ENCODE measurements around the gene KRT86.

The KRT86 gene

GRCh38 chr12:52324153-52324444 lies 49.7 kb downstream of the KRT86 start:
- POLR2A ChIA-PET: no interaction called here
- no peaks in the 10 kb centered on the region for H3K9me3 ChIP-seq (ENCODE audit: control insufficient read depth, insufficient read depth, low read depth, low read length)
- no peaks in the 10 kb centered on the region for H3K36me3 ChIP-seq (ENCODE audit: control insufficient read depth in 2 of 2, insufficient read depth in 1 of 2, low read length in 2 of 2)
- no peak overlapping the region for H3K27ac ChIP-seq (ENCODE audit: extremely low read depth, low read depth, low read length)
- no peaks in the 10 kb centered on the region for H3K4me1 ChIP-seq (ENCODE audit: control insufficient read depth, insufficient read depth, low read length)
- CTCF ChIA-PET: interaction anchor here (0.6 to 9.2 kb wide), 3 partner anchors 41 to 175 kb away, joined by 3 to 104 read pairs (median 4); no protein-coding TSS in a partner anchor
- H3K4me3 ChIP-seq (ENCODE audit: low read depth, low read length): no peak overlapping the region
- TF ChIP-seq ZNF366 (tag by site-specific recombination; conservative IDR thresholded peaks at IDR 0.05) (no peak), ZNF23 (tag by site-specific recombination; IDR thresholded peaks at IDR 0.05; ENCODE audit: borderline replicate concordance) (no peak), ZNF843 (tag by site-specific recombination; IDR thresholded peaks at IDR 0.05) (no peak), BCL6B (tag by site-specific recombination; IDR thresholded peaks at IDR 0.05) (no peak)

GRCh38 chr12:52327052-52327829 lies 52.8 kb downstream of the KRT86 start:
- Histone ChIP-seq H3K9me3 (ENCODE audit: control insufficient read depth, insufficient read depth, low read depth, low read length) (no peaks in the 10 kb centered on the region), H3K36me3 (ENCODE audit: control insufficient read depth in 2 of 2, insufficient read depth in 1 of 2, low read length in 2 of 2) (no peaks in the 10 kb centered on the region), H3K27ac (ENCODE audit: extremely low read depth, low read depth, low read length) (no peak overlapping the region), H3K4me3 (ENCODE audit: low read depth, low read length) (no peak overlapping the region), H3K4me1 (ENCODE audit: control insufficient read depth, insufficient read depth, low read length) (no peaks in the 10 kb centered on the region)
- CTCF ChIA-PET: interaction anchor here (0.6 to 9.2 kb wide), 51 partner anchors 9 to 653 kb away, joined by 3 to 104 read pairs (median 6); no protein-coding TSS in a partner anchor
- POLR2A ChIA-PET: interaction anchor here (0.6 to 1.4 kb wide), 4 partner anchors 10 to 171 kb away, joined by 4 to 6 read pairs (median 4); no protein-coding TSS in a partner anchor
- TF ChIP-seq ZNF140 (tag by site-specific recombination; IDR thresholded peaks at IDR 0.05) (no peak), ZBTB7A (tag by site-specific recombination; IDR thresholded peaks at IDR 0.05; ENCODE audit: low read depth) (no peak), ZNF391 (tag by site-specific recombination; IDR thresholded peaks at IDR 0.05; ENCODE audit: borderline replicate concordance, low read depth) (no peak), TRIM28 (IDR thresholded peaks at IDR 0.05; ENCODE audit: borderline replicate concordance, low read length) (no peak), ZNF112 (tag by site-specific recombination; IDR thresholded peaks at IDR 0.05) (no peak), ZSCAN18 (tag by site-specific recombination; IDR thresholded peaks at IDR 0.05) (no peak), ZNF114 (tag by site-specific recombination; IDR thresholded peaks at IDR 0.05) (no peak), ZNF654 (tag by site-specific recombination; IDR thresholded peaks at IDR 0.05; ENCODE audit: low read depth) (peak; percentile 67), ZNF146 (tag by site-specific recombination; IDR thresholded peaks at IDR 0.05) (no peak), ZNF707 (tag by site-specific recombination; IDR thresholded peaks at IDR 0.05) (no peak), ZNF10 (tag by site-specific recombination; IDR thresholded peaks at IDR 0.05) (no peak), ZSCAN4 (tag by site-specific recombination; IDR thresholded peaks at IDR 0.05) (no peak), GLI2 (tag by site-specific recombination; IDR thresholded peaks at IDR 0.05; ENCODE audit: borderline replicate concordance, low read depth) (no peak), ZNF426 (tag by site-specific recombination; IDR thresholded peaks at IDR 0.05) (no peak), ZNF19 (tag by site-specific recombination; IDR thresholded peaks at IDR 0.05; ENCODE audit: low read depth) (no peak), ZNF664 (tag by site-specific recombination; IDR thresholded peaks at IDR 0.05) (no peak), ZBTB6 (tag by site-specific recombination; IDR thresholded peaks at IDR 0.05) (no peak), INSM2 (tag by site-specific recombination; IDR thresholded peaks at IDR 0.05) (no peak), ZNF404 (tag by site-specific recombination; IDR thresholded peaks at IDR 0.05) (no peak), SETDB1 (IDR thresholded peaks at IDR 0.05; ENCODE audit: insufficient read length, low read length) (no peak), ZNF544 (tag by site-specific recombination; IDR thresholded peaks at IDR 0.05) (no peak), ZBTB20 (tag by site-specific recombination; IDR thresholded peaks at IDR 0.05) (no peak), ZNF350 (tag by site-specific recombination; IDR thresholded peaks at IDR 0.05) (no peak), ZNF211 (tag by site-specific recombination; IDR thresholded peaks at IDR 0.05; ENCODE audit: low read depth) (no peak), ZNF792 (tag by site-specific recombination; IDR thresholded peaks at IDR 0.05) (no peak), ZNF596 (tag by site-specific recombination; IDR thresholded peaks at IDR 0.05) (no peak)
